Measurements from ENCODE around the gene ALDH1A1.

ALDH1A1 gene

DNA sequence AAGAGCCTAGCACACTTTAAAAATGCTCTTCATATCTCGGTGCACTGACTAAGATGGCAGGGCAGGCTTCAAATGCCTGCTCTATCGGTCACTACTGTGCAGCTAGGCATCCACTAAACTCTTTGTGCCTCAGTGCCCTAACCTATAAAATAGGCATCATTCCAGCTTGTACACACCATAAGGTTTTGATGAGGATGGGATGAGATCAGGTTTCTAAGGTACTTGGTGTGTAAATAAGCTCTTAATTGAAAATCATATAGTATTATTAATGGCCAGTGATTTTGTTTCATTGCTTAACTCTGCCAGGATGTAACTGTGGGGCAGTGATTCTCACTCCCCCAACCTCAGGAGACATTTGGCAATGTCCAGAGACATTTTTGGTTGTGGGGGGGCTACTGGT, 78.5 kb downstream of the ALDH1A1 start:
- WGBS (ENCODE audit: extremely low coverage, insufficient coverage, insufficient read length), result no CpG with 5 or more reads among the region's 2 CpGs
- Histone ChIP-seq H3K27ac (ENCODE audit: low read depth, low read length) (no peak overlapping the region), H3K14ac (ENCODE audit: low read length) (no peak overlapping the region), H2BK5ac (ENCODE audit: low read depth, low read length, poor library complexity) (no peak overlapping the region), H3K9me3 (ENCODE audit: insufficient read depth, low read depth, low read length) (no peaks in the 10 kb centered on the region), H4K12ac (ENCODE audit: low read depth, low read length) (no peak overlapping the region), H3K4me1 (ENCODE audit: control insufficient read depth in 1 of 2, insufficient read depth in 2 of 2, low read length in 2 of 2) (no peaks in the 10 kb centered on the region), H3K4me2 (ENCODE audit: low read length) (no peak overlapping the region), H2AK5ac (ENCODE audit: low read length) (no peak overlapping the region), H3K36me3 (ENCODE audit: control insufficient read depth in 1 of 2, insufficient read depth in 2 of 2, low read length in 2 of 2) (no peaks in the 10 kb centered on the region), H3K9ac (ENCODE audit: low read length) (no peak overlapping the region), H3K27me3 (ENCODE audit: insufficient read depth, low read length) (no peaks in the 10 kb centered on the region), H3K4ac (ENCODE audit: low read depth, low read length) (no peak overlapping the region), H4K8ac (ENCODE audit: low read depth, low read length) (no peak overlapping the region), H2BK120ac (ENCODE audit: insufficient read depth, low read length, poor library complexity) (no peak overlapping the region), H3K4me3 (ENCODE audit: low read depth, low read length) (no peak overlapping the region), H3K79me2 (ENCODE audit: control insufficient read depth, insufficient read depth, low read length, poor library complexity) (no peaks in the 10 kb centered on the region), H2AFZ (ENCODE audit: insufficient read depth, low read length, poor library complexity) (no peak overlapping the region), H3K79me1 (ENCODE audit: low read length) (no peaks in the 10 kb centered on the region), H2BK12ac (ENCODE audit: low read length) (no peak overlapping the region), H3K23ac (ENCODE audit: low read length) (no peak overlapping the region), H3K18ac (ENCODE audit: low read length) (no peak overlapping the region), H4K91ac (ENCODE audit: low read depth, low read length) (no peak overlapping the region)
- no peak for DNase-seq

DNA sequence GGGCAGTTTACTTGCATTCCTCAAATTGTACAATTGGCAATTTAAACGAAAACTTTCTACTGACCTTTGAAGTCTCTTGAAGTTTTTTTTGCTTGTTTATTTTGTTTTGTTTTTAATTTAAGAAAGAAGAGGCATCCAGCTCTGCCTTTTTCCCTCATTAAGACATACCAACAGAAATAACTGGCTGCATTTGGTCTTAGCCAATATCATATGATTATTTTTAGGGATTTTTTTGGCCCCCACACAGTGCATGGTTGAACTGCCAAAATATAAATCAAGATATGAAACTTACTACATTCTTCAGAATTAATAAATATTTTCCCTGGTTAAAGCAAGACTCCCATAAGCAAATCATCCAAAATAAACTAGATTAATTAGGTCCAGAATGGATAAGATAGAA, 79.4 kb downstream of the ALDH1A1 start:
- Histone ChIP-seq H3K4me3 (ENCODE audit: low read depth, low read length) (no peak overlapping the region), H2AFZ (ENCODE audit: insufficient read depth, low read length, poor library complexity) (no peak overlapping the region), H2AK5ac (ENCODE audit: low read length) (no peak overlapping the region), H4K8ac (ENCODE audit: low read depth, low read length) (no peak overlapping the region), H2BK5ac (ENCODE audit: low read depth, low read length, poor library complexity) (no peak overlapping the region), H3K27ac (ENCODE audit: low read depth, low read length) (no peak overlapping the region), H3K4ac (ENCODE audit: low read depth, low read length) (no peak overlapping the region), H3K9ac (ENCODE audit: low read length) (no peak overlapping the region), H3K4me1 (ENCODE audit: control insufficient read depth in 1 of 2, insufficient read depth in 2 of 2, low read length in 2 of 2) (no peaks in the 10 kb centered on the region), H4K91ac (ENCODE audit: low read depth, low read length) (no peak overlapping the region), H2BK12ac (ENCODE audit: low read length) (no peak overlapping the region), H3K27me3 (ENCODE audit: insufficient read depth, low read length) (no peaks in the 10 kb centered on the region), H3K4me2 (ENCODE audit: low read length) (no peak overlapping the region), H3K79me1 (ENCODE audit: low read length) (no peaks in the 10 kb centered on the region), H2BK120ac (ENCODE audit: insufficient read depth, low read length, poor library complexity) (no peak overlapping the region), H3K23ac (ENCODE audit: low read length) (no peak overlapping the region), H3K14ac (ENCODE audit: low read length) (no peak overlapping the region), H4K12ac (ENCODE audit: low read depth, low read length) (no peak overlapping the region), H3K79me2 (ENCODE audit: control insufficient read depth, insufficient read depth, low read length, poor library complexity) (no peaks in the 10 kb centered on the region), H3K9me3 (ENCODE audit: insufficient read depth, low read depth, low read length) (no peaks in the 10 kb centered on the region), H3K36me3 (ENCODE audit: control insufficient read depth in 1 of 2, insufficient read depth in 2 of 2, low read length in 2 of 2) (no peaks in the 10 kb centered on the region), H3K18ac (ENCODE audit: low read length) (no peak overlapping the region)
- no CpG with 5 or more reads among the region's 1 CpG for WGBS (ENCODE audit: extremely low coverage, insufficient coverage, insufficient read length)
- no peak for DNase-seq

DNA sequence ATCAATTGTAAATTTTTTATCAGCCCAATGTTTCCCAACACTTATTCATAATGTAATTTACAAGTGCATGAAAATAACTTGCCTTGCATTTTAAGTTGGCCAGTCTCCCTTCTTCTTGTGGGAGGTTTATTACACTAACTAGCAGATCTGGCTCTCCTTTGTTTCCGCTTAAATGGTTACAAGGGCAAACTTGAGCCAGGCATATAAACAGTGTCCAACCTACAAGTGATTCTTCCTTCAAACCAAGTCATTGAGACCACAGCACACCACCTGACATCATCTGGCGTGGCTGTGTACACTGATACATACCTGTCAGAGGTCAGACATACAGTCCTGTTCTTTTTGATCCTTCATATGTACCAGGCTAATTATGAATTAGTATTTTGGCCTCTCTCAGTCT, 80.1 kb downstream of the ALDH1A1 start:
- H3K4me2 ChIP-seq (ENCODE audit: low read length), result no peak overlapping the region

DNA sequence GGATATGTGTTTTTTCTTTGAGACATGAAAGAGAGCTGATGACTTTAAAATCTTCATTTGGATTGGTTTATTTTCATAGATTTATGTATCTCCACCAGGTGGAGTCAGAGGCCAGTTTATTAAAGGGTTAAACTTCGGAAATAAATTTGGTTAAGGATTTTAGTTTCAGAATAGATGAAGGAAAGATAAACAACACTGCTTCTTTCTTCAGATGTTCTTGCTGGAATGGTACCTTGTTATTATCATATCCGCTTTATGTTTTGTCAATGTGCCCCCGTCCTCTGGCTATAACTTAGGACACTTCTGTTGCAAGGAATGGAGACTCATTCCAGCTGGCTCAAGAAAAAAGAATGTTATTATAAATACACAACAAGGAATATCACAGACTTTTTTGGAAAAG, 81.2 kb downstream of the ALDH1A1 start:
- no peak overlapping the region for H3K14ac ChIP-seq (ENCODE audit: low read length)
- no peaks in the 10 kb centered on the region for H3K27me3 ChIP-seq (ENCODE audit: insufficient read depth, low read length)
- no peak overlapping the region for H3K27ac ChIP-seq (ENCODE audit: low read depth, low read length)
- H3K4me1 ChIP-seq (ENCODE audit: control insufficient read depth in 1 of 2, insufficient read depth in 2 of 2, low read length in 2 of 2), result no peaks in the 10 kb centered on the region
- no peak overlapping the region for H3K4me3 ChIP-seq (ENCODE audit: low read depth, low read length)
- no peaks in the 10 kb centered on the region for H3K79me2 ChIP-seq (ENCODE audit: control insufficient read depth, insufficient read depth, low read length, poor library complexity)
- no peak overlapping the region for H4K12ac ChIP-seq (ENCODE audit: low read depth, low read length)
- no peak overlapping the region for H4K8ac ChIP-seq (ENCODE audit: low read depth, low read length)
- no peaks in the 10 kb centered on the region for H3K79me1 ChIP-seq (ENCODE audit: low read length)
- H2AFZ ChIP-seq (ENCODE audit: insufficient read depth, low read length, poor library complexity), result no peak overlapping the region
- H2BK12ac ChIP-seq (ENCODE audit: low read length), result no peak overlapping the region
- no CpG with 5 or more reads among the region's 3 CpGs for WGBS (ENCODE audit: extremely low coverage, insufficient coverage, insufficient read length)
- H2AK5ac ChIP-seq (ENCODE audit: low read length), result no peak overlapping the region
- no peak overlapping the region for H3K23ac ChIP-seq (ENCODE audit: low read length)
- H3K9me3 ChIP-seq (ENCODE audit: insufficient read depth, low read depth, low read length), result no peaks in the 10 kb centered on the region
- no peak overlapping the region for H3K9ac ChIP-seq (ENCODE audit: low read length)
- no peak overlapping the region for H4K91ac ChIP-seq (ENCODE audit: low read depth, low read length)
- no peak overlapping the region for H2BK120ac ChIP-seq (ENCODE audit: insufficient read depth, low read length, poor library complexity)
- H3K4me2 ChIP-seq (ENCODE audit: low read length), result peak overlapping the region; percentile 39
- H2BK5ac ChIP-seq (ENCODE audit: low read depth, low read length, poor library complexity), result no peak overlapping the region
- H3K4ac ChIP-seq (ENCODE audit: low read depth, low read length), result no peak overlapping the region
- peak in 1 of 2 donors; percentile 19 for DNase-seq
- H3K36me3 ChIP-seq (ENCODE audit: control insufficient read depth in 1 of 2, insufficient read depth in 2 of 2, low read length in 2 of 2), result no peaks in the 10 kb centered on the region
- no peak overlapping the region for H3K18ac ChIP-seq (ENCODE audit: low read length)

More for the DNA sequence above, 80.1 kb downstream of the ALDH1A1 start:
- H3K9me3 ChIP-seq (ENCODE audit: insufficient read depth, low read depth, low read length), result no peaks in the 10 kb centered on the region
- H3K4me3 ChIP-seq (ENCODE audit: low read depth, low read length), result no peak overlapping the region
- H4K91ac ChIP-seq (ENCODE audit: low read depth, low read length), result no peak overlapping the region
- no peak overlapping the region for H2BK120ac ChIP-seq (ENCODE audit: insufficient read depth, low read length, poor library complexity)
- no peak overlapping the region for H2AK5ac ChIP-seq (ENCODE audit: low read length)
- no peak overlapping the region for H2BK5ac ChIP-seq (ENCODE audit: low read depth, low read length, poor library complexity)
- H2BK12ac ChIP-seq (ENCODE audit: low read length), result no peak overlapping the region
- no peak overlapping the region for H4K8ac ChIP-seq (ENCODE audit: low read depth, low read length)
- H3K79me2 ChIP-seq (ENCODE audit: control insufficient read depth, insufficient read depth, low read length, poor library complexity), result no peaks in the 10 kb centered on the region
- no peak for DNase-seq
- no CpG with 5 or more reads among the region's 2 CpGs for WGBS (ENCODE audit: extremely low coverage, insufficient coverage, insufficient read length)
- no peak overlapping the region for H3K14ac ChIP-seq (ENCODE audit: low read length)
- H2AFZ ChIP-seq (ENCODE audit: insufficient read depth, low read length, poor library complexity), result no peak overlapping the region
- H3K36me3 ChIP-seq (ENCODE audit: control insufficient read depth in 1 of 2, insufficient read depth in 2 of 2, low read length in 2 of 2), result no peaks in the 10 kb centered on the region
- H3K4me1 ChIP-seq (ENCODE audit: control insufficient read depth in 1 of 2, insufficient read depth in 2 of 2, low read length in 2 of 2), result no peaks in the 10 kb centered on the region
- no peak overlapping the region for H3K18ac ChIP-seq (ENCODE audit: low read length)
- no peaks in the 10 kb centered on the region for H3K27me3 ChIP-seq (ENCODE audit: insufficient read depth, low read length)
- no peaks in the 10 kb centered on the region for H3K79me1 ChIP-seq (ENCODE audit: low read length)
- H3K23ac ChIP-seq (ENCODE audit: low read length), result no peak overlapping the region
- H3K4ac ChIP-seq (ENCODE audit: low read depth, low read length), result no peak overlapping the region
- H4K12ac ChIP-seq (ENCODE audit: low read depth, low read length), result no peak overlapping the region
- H3K9ac ChIP-seq (ENCODE audit: low read length), result no peak overlapping the region
- no peak overlapping the region for H3K27ac ChIP-seq (ENCODE audit: low read depth, low read length)
